Mucosa of gallbladder (tissue), 1 donor: Measurements from ENCODE around the gene DST. TPM values are rescaled to one million over a fixed set of nuclear protein-coding genes. Genes with fewer than 3 reads are reported as not detected.

Source experiments
- DNase-seq: peaks from one replicate; pipeline ENCODE4 v3.0.0-alpha.2; 2020; ENCODE audit warnings: low spot score
- total RNA-seq: library from RNA; stranded (reverse); gene quantifications from one replicate; pipeline ENCODE4 v1.2.1, GENCODE V29; 2021
- donor health status: DM: no; HTN: no; CAD: no.

The DST gene
- total RNA-seq, 1 donor from 2014 or later, result 236 TPM

GRCh38 chr6:56538851-56539250 is 103.8 kb downstream of the DST start:
- DNase-seq, result no peak

- DNase-seq, result no peak
These were observed 105.4 kb downstream of the DST start for GRCh38 chr6:56537223-56537770.

- DNase-seq, result no peak
These were observed 106.2 kb downstream of the DST start for GRCh38 chr6:56536536-56536935.

- DNase-seq, result no peak
These were observed 107.1 kb downstream of the DST start for GRCh38 chr6:56535626-56536025.

- DNase-seq, result no peak
These were observed 107.8 kb downstream of the DST start for GRCh38 chr6:56534680-56535419.

GRCh38 chr6:56532766-56533551 is 109.7 kb downstream of the DST start:
- DNase-seq, result no peak

- no peak for DNase-seq
These were observed 110.7 kb downstream of the DST start for GRCh38 chr6:56531839-56532595.

- DNase-seq, result no peak
These were observed 113.0 kb downstream of the DST start for GRCh38 chr6:56529594-56530191.

- no peak for DNase-seq
These were observed 114.3 kb downstream of the DST start for GRCh38 chr6:56528412-56528841.

- no peak for DNase-seq
These were observed 114.8 kb downstream of the DST start for GRCh38 chr6:56527934-56528333.

- DNase-seq, result no peak
These were observed 115.7 kb downstream of the DST start for GRCh38 chr6:56526860-56527544.

- DNase-seq, result no peak
These were observed 116.5 kb downstream of the DST start for GRCh38 chr6:56525974-56526789.

- DNase-seq, result no peak
These were observed 117.6 kb downstream of the DST start for GRCh38 chr6:56524891-56525703.

GRCh38 chr6:56522495-56523270 is 120.0 kb downstream of the DST start:
- no peak for DNase-seq

GRCh38 chr6:56521976-56522375 is 120.7 kb downstream of the DST start:
- DNase-seq, result no peak

GRCh38 chr6:56521454-56521853 is 121.2 kb downstream of the DST start:
- DNase-seq, result no peak

- DNase-seq, result no peak
These were observed 122.5 kb downstream of the DST start for GRCh38 chr6:56520218-56520617.

- no peak for DNase-seq
These were observed 123.5 kb downstream of the DST start for GRCh38 chr6:56518995-56519767.
